SK-N-SH (cell line): ENCODE results near the gene TMEM182.

Experiments used
- CTCF ChIP-seq: fragments of 200-600 bp; sonication (generic); IDR thresholded peaks from 2 replicates; pipeline ENCODE4 v1.6.1; 2017; ENCODE audit warnings: antibody characterized with exemption, mild to moderate bottlenecking, moderate library complexity
- EZH2phosphoT487 ChIP-seq: fragments of 200-600 bp; sonication (generic); IDR thresholded peaks from 2 replicates; pipeline ENCODE4 v1.6.1; 2017; ENCODE audit warnings: low read depth, mixed run types, mild to moderate bottlenecking, antibody characterized with exemption, moderate library complexity, borderline replicate concordance
- SIN3A ChIP-seq: IDR thresholded peaks from 2 replicates; pipeline ENCODE4 v1.6.1; 2012; ENCODE audit warnings: low read depth, mild to moderate bottlenecking, low read length, moderate library complexity, borderline replicate concordance
- TAF1 ChIP-seq: IDR thresholded peaks from 2 replicates; pipeline ENCODE4 v1.6.1; 2012; ENCODE audit warnings: low read depth, mild to moderate bottlenecking, low read length, moderate library complexity, borderline replicate concordance
- USF2 ChIP-seq: fragments of 150-350 bp; IDR thresholded peaks from 2 replicates; pipeline ENCODE4 v1.6.1; 2017; ENCODE audit warnings: antibody characterized with exemption, low read length, low read depth, borderline replicate concordance
- YY1 ChIP-seq: IDR thresholded peaks from 2 replicates; pipeline ENCODE4 v1.4.0; 2012; ENCODE audit warnings: low read depth, mild to moderate bottlenecking
- TF ChIP-seq, protein P1 (sequence below): IDR thresholded peaks from 2 replicates; pipeline ENCODE4 v1.4.0; 2012; ENCODE audit warnings: low read depth

DNA sequence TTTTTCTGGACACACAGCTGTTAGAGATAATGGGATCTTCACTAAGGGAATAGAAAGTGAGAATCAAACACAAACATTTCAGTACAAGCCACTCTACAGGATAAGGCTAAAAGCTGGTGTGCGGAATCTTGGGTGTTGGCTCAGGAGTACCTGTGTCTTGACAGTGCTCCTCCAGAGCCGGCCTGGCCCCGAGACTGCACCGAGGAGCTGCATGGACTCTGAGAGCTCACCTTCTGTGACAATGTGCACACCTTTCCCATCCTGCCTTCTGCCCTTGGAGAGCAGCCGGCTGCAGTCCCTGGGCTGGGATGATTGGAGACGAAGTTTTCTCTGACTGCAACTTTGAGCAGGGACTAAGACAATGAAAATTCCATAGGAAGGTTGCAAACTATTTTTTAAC, 89.1 kb downstream of the TMEM182 start:
- TF ChIP-seq YY1 (no peak), CTCF (no peak), USF2 (no peak), SIN3A (no peak), EZH2phosphoT487 (no peak), TAF1 (no peak)
- TF ChIP-seq, protein P1, sequence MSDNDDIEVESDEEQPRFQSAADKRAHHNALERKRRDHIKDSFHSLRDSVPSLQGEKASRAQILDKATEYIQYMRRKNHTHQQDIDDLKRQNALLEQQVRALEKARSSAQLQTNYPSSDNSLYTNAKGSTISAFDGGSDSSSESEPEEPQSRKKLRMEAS: no peak
